ENCODE results near the gene PPID.
"Not testable (repeated sequence)": the region's sequence is repeated elsewhere in the genome, so short reads cannot be mapped to it uniquely, and the experiment has no call there.

The PPID gene

GRCh38 chr4:158671665-158671914 lies 51.6 kb downstream of the PPID start, which contains the start of gene C4orf46:
Gene C4orf46, minus strand, starts transcription at chr4:158671887. Its CDS starts 86 bp downstream, at chr4:158671801.
- in situ Hi-C loops (cut with MboI; ENCODE audit: low pct_unique_long_range_greater_than_20kb, low sequenced_read_pairs, unreplicated experiment) = no loop called here
- TF ChIP-seq CTCF (IDR thresholded peaks at IDR 0.05; ENCODE audit: extremely low read depth, insufficient read depth, missing control alignments) = no peak
- no peak for DNase-seq (ENCODE audit: low spot score)

GRCh38 chr4:158670975-158671664 lies 52.1 kb downstream of the PPID start:
- TF ChIP-seq CTCF (IDR thresholded peaks at IDR 0.05; ENCODE audit: extremely low read depth, insufficient read depth, missing control alignments) = no peak
- in situ Hi-C loops (cut with MboI; ENCODE audit: low pct_unique_long_range_greater_than_20kb, low sequenced_read_pairs, unreplicated experiment) = no loop called here
- DNase-seq (ENCODE audit: low spot score) = peak; percentile 67

- no peak for DNase-seq (ENCODE audit: low spot score)
- no peak for TF ChIP-seq CTCF (IDR thresholded peaks at IDR 0.05; ENCODE audit: extremely low read depth, insufficient read depth, missing control alignments)
- in situ Hi-C loops (cut with MboI; ENCODE audit: low pct_unique_long_range_greater_than_20kb, low sequenced_read_pairs, unreplicated experiment) = no loop called here
Measured at GRCh38 chr4:158669310-158669709, 53.9 kb downstream of the PPID start.

- no peak for TF ChIP-seq CTCF (IDR thresholded peaks at IDR 0.05; ENCODE audit: extremely low read depth, insufficient read depth, missing control alignments)
- DNase-seq (ENCODE audit: low spot score) = peak; percentile 28
- in situ Hi-C loops (cut with MboI; ENCODE audit: low pct_unique_long_range_greater_than_20kb, low sequenced_read_pairs, unreplicated experiment) = no loop called here
Measured at GRCh38 chr4:158667651-158668198, 55.5 kb downstream of the PPID start.

- no peak for TF ChIP-seq CTCF (IDR thresholded peaks at IDR 0.05; ENCODE audit: extremely low read depth, insufficient read depth, missing control alignments)
- no peak for DNase-seq (ENCODE audit: low spot score)
- in situ Hi-C loops (cut with MboI; ENCODE audit: low pct_unique_long_range_greater_than_20kb, low sequenced_read_pairs, unreplicated experiment) = no loop called here
Measured at GRCh38 chr4:158666892-158667291, 56.3 kb downstream of the PPID start.

GRCh38 chr4:158664806-158665205 lies 58.4 kb downstream of the PPID start:
- in situ Hi-C loops (cut with MboI; ENCODE audit: low pct_unique_long_range_greater_than_20kb, low sequenced_read_pairs, unreplicated experiment) = no loop called here
- no peak for DNase-seq (ENCODE audit: low spot score)
- TF ChIP-seq CTCF (IDR thresholded peaks at IDR 0.05; ENCODE audit: extremely low read depth, insufficient read depth, missing control alignments) = no peak

- DNase-seq (ENCODE audit: low spot score); in situ Hi-C loops (cut with MboI; ENCODE audit: low pct_unique_long_range_greater_than_20kb, low sequenced_read_pairs, unreplicated experiment): not testable (repeated sequence)
Measured at GRCh38 chr4:158663707-158664625, 59.2 kb downstream of the PPID start.

GRCh38 chr4:158663255-158663654 lies 59.9 kb downstream of the PPID start:
- DNase-seq (ENCODE audit: low spot score); in situ Hi-C loops (cut with MboI; ENCODE audit: low pct_unique_long_range_greater_than_20kb, low sequenced_read_pairs, unreplicated experiment): not testable (repeated sequence)
